PFSK-1 (cell line): Measurements from ENCODE around the gene HBE1.

Source experiments
- FOXP2 ChIP-seq: optimal IDR thresholded peaks from 2 replicates; pipeline ENCODE3; 2011; ENCODE audit warnings: borderline replicate concordance, control low read depth, inconsistent platforms; ENCODE audit not compliant: insufficient read depth; ENCODE audit errors: extremely low read length, extremely low read depth
- POLR2AphosphoS5 ChIP-seq: IDR thresholded peaks from 2 replicates; pipeline ENCODE4 v1.6.1; 2012; ENCODE audit warnings: low read depth, mild to moderate bottlenecking, control low read depth, low read length, moderate library complexity
- REST ChIP-seq, 2 experiments: IDR thresholded peaks; 2 replicates each; pipeline versions ENCODE4 v1.6.1 to v1.8.0; 2011 to 2012; ENCODE audit warnings: low read depth in 2 of 2, low read length in 2 of 2, control low read depth in 1 of 2, inconsistent platforms in 1 of 2, mild to moderate bottlenecking in 1 of 2, moderate library complexity in 1 of 2; ENCODE audit not compliant: insufficient read depth in 1 of 2
- SIN3A ChIP-seq: IDR thresholded peaks from 2 replicates; pipeline ENCODE4 v1.6.1; 2012; ENCODE audit warnings: mild to moderate bottlenecking, low read length, moderate library complexity, borderline replicate concordance; ENCODE audit not compliant: insufficient read depth
- TAF1 ChIP-seq: IDR thresholded peaks from 2 replicates; pipeline ENCODE4 v1.6.1; 2012; ENCODE audit warnings: low read length, control low read depth, borderline replicate concordance; ENCODE audit not compliant: insufficient read depth

The HBE1 gene

GRCh38 chr11:5232821-5233220, 36.9 kb downstream of the HBE1 start:
- no peak for TF ChIP-seq TAF1
- TF ChIP-seq SIN3A: no peak
- TF ChIP-seq FOXP2: no peak
- no peak for TF ChIP-seq POLR2AphosphoS5
- TF ChIP-seq REST (IDR thresholded peaks at IDR 0.05; ENCODE audit: insufficient read depth in 1 of 2, low read depth in 2 of 2, low read length in 2 of 2): no peak

GRCh38 chr11:5232176-5232575, 37.6 kb downstream of the HBE1 start:
- TF ChIP-seq FOXP2 (no peak), REST (IDR thresholded peaks at IDR 0.05; ENCODE audit: insufficient read depth in 1 of 2, low read depth in 2 of 2, low read length in 2 of 2) (no peak), SIN3A (no peak), POLR2AphosphoS5 (no peak), TAF1 (no peak)

GRCh38 chr11:5231111-5231510, 38.6 kb downstream of the HBE1 start:
- no peak for TF ChIP-seq SIN3A
- no peak for TF ChIP-seq REST (IDR thresholded peaks at IDR 0.05; ENCODE audit: insufficient read depth in 1 of 2, low read depth in 2 of 2, low read length in 2 of 2)
- TF ChIP-seq POLR2AphosphoS5: no peak
- TF ChIP-seq FOXP2: no peak
- TF ChIP-seq TAF1: no peak

GRCh38 chr11:5230266-5230665, 39.5 kb downstream of the HBE1 start:
- TF ChIP-seq REST (IDR thresholded peaks at IDR 0.05; ENCODE audit: insufficient read depth in 1 of 2, low read depth in 2 of 2, low read length in 2 of 2) (no peak), POLR2AphosphoS5 (no peak), SIN3A (no peak), FOXP2 (no peak), TAF1 (no peak)

GRCh38 chr11:5229796-5230195, 39.9 kb downstream of the HBE1 start:
- no peak for TF ChIP-seq SIN3A
- no peak for TF ChIP-seq TAF1
- TF ChIP-seq FOXP2: no peak
- no peak for TF ChIP-seq POLR2AphosphoS5
- TF ChIP-seq REST (IDR thresholded peaks at IDR 0.05; ENCODE audit: insufficient read depth in 1 of 2, low read depth in 2 of 2, low read length in 2 of 2): no peak
